Neural cell (in vitro differentiated cells): ENCODE measurements around the gene KMT2B. TPM values are rescaled to one million over a fixed set of nuclear protein-coding genes. Genes with fewer than 3 reads are reported as not detected.

ENCODE experiments used
- H2AFZ ChIP-seq: fragments of 200-600, 300-800 bp; sonication (generic), shearing (Covaris generic); 2 replicates; pipeline ENCODE4 v1.6.0; 2014; ENCODE audit warnings: low read depth, mild to moderate bottlenecking, antibody characterized with exemption, low read length, moderate library complexity
- H3F3A ChIP-seq: fragments of 200-600 bp; shearing (Covaris generic); 2 replicates; pipeline ENCODE4 v1.6.1; 2016; ENCODE audit warnings: mild to moderate bottlenecking, moderate library complexity, mixed read lengths, antibody characterized with exemption, low read length; ENCODE audit not compliant: insufficient read depth, poor library complexity, severe bottlenecking
- H3K27ac ChIP-seq: fragments of 200-600, 300-800 bp; sonication (generic), shearing (Covaris generic); 2 replicates; pipeline ENCODE4 v1.5.1; 2014; ENCODE audit warnings: mild to moderate bottlenecking, low read length, moderate library complexity
- H3K27me3 ChIP-seq: fragments of 300-800, 200-600 bp; sonication (generic), shearing (Covaris generic); 2 replicates; pipeline ENCODE4 v1.6.0; 2014; ENCODE audit warnings: mild to moderate bottlenecking, low read depth, low read length, moderate library complexity; ENCODE audit not compliant: insufficient read depth
- H3K36me3 ChIP-seq: fragments of 300-800, 200-600 bp; sonication (generic), shearing (Covaris generic); 2 replicates; pipeline ENCODE4 v1.5.1; 2014; ENCODE audit warnings: mild to moderate bottlenecking, antibody characterized with exemption, low read length, moderate library complexity; ENCODE audit not compliant: insufficient read depth
- H3K4me2 ChIP-seq: fragments of 300-800, 200-600 bp; sonication (generic), shearing (Covaris generic); 2 replicates; pipeline ENCODE4 v1.6.0; 2014; ENCODE audit warnings: mild to moderate bottlenecking, low read length
- H3K4me3 ChIP-seq: fragments of 300-800, 200-600 bp; sonication (generic), shearing (Covaris generic); 2 replicates; pipeline ENCODE4 v1.5.1; 2014; ENCODE audit warnings: mild to moderate bottlenecking, low read length, moderate library complexity
- H3K79me2 ChIP-seq: fragments of 200-600 bp; shearing (Covaris generic); replicated peaks from 2 replicates; pipeline ENCODE4 v1.6.0; 2014; ENCODE audit warnings: mild to moderate bottlenecking, low read length, moderate library complexity; ENCODE audit not compliant: insufficient read depth
- H3K9ac ChIP-seq: fragments of 300-800, 200-600 bp; sonication (generic), shearing (Covaris generic); 2 replicates; pipeline ENCODE4 v1.6.1; 2016; ENCODE audit warnings: mild to moderate bottlenecking, low read length, mixed read lengths
- H3K9me2 ChIP-seq: fragments of 200-600 bp; shearing (Covaris generic); 2 replicates; pipeline ENCODE4 v1.6.1; 2016; ENCODE audit warnings: mild to moderate bottlenecking, low read length, mixed read lengths; ENCODE audit not compliant: insufficient read depth
- H3K9me3 ChIP-seq: fragments of 200-600, 300-800 bp; sonication (generic), shearing (Covaris generic); 2 replicates; pipeline ENCODE4 v1.6.1; 2016; ENCODE audit warnings: mild to moderate bottlenecking, mixed run types, low read length, moderate library complexity, mixed read lengths
- H4K20me1 ChIP-seq: fragments of 200-600 bp; shearing (Covaris generic); 2 replicates; pipeline ENCODE4 v1.6.1; 2016; ENCODE audit warnings: mild to moderate bottlenecking, mixed run types; ENCODE audit not compliant: insufficient read depth
- EP300 ChIP-seq: fragments of 450-650 bp; conservative IDR thresholded peaks from 2 replicates; pipeline ENCODE4 v1.6.1; 2014; ENCODE audit warnings: antibody characterized with exemption, mild to moderate bottlenecking, moderate library complexity; ENCODE audit not compliant: poor library complexity, severe bottlenecking
- EZH2 ChIP-seq: fragments of 200-600, 300-800 bp; shearing (Covaris generic), sonication (generic); IDR thresholded peaks from 2 replicates; pipeline ENCODE4 v1.6.1; 2014; ENCODE audit warnings: antibody characterized with exemption, low read length, borderline replicate concordance, mild to moderate bottlenecking; ENCODE audit not compliant: insufficient read depth, poor library complexity, severe bottlenecking
- MXI1 ChIP-seq: fragments of 450-650 bp; conservative IDR thresholded peaks from 2 replicates; pipeline ENCODE4 v1.6.1; 2014; ENCODE audit warnings: antibody characterized with exemption, mild to moderate bottlenecking; ENCODE audit not compliant: poor library complexity, severe bottlenecking
- POLR2AphosphoS5 ChIP-seq: IDR thresholded peaks from 2 replicates; pipeline ENCODE4 v1.6.1; 2012
- RAD21 ChIP-seq: fragments of 450-650 bp; conservative IDR thresholded peaks from 2 replicates; pipeline ENCODE4 v1.6.1; 2014; ENCODE audit warnings: antibody characterized with exemption, mild to moderate bottlenecking, moderate library complexity
- REST ChIP-seq: IDR thresholded peaks from 2 replicates; pipeline ENCODE4 v1.6.1; 2012; ENCODE audit warnings: borderline replicate concordance
- SMC3 ChIP-seq: fragments of 450-650 bp; conservative IDR thresholded peaks from 2 replicates; pipeline ENCODE4 v1.6.1; 2014; ENCODE audit warnings: antibody characterized with exemption, mild to moderate bottlenecking, moderate library complexity; ENCODE audit not compliant: poor library complexity
- TAF1 ChIP-seq: IDR thresholded peaks from 2 replicates; pipeline ENCODE4 v1.6.1; 2012; ENCODE audit warnings: low read depth
- polyA plus RNA-seq: library from polyadenylated mRNA; depleted of rRNA; stranded (reverse); fragments of >200 nt; gene quantifications from 2 replicates; pipeline ENCODE4 v1.2.3, GENCODE V29; 2014
- TF ChIP-seq, protein P1 (sequence below): fragments of 450-650 bp; IDR thresholded peaks from 2 replicates; pipeline ENCODE4 v1.5.1; 2014; ENCODE audit warnings: antibody characterized with exemption, mild to moderate bottlenecking, moderate library complexity; ENCODE audit not compliant: poor library complexity, severe bottlenecking

The KMT2B gene
- polyA plus RNA-seq, 1 donor from 2014 or later: 15.8 TPM

GRCh38 chr19:35781650-35782049, 63.8 kb downstream of the KMT2B start:
- H3K36me3 ChIP-seq: no peaks in the 10 kb centered on the region
- H3K9ac ChIP-seq: no peak overlapping the region
- no peak overlapping the region for H3K4me2 ChIP-seq
- no peak overlapping the region for H2AFZ ChIP-seq
- H3K4me3 ChIP-seq: no peak overlapping the region
- peaks cover 15% of the 10 kb centered on the region for H3K79me2 ChIP-seq
- TF ChIP-seq SMC3: no peak
- no peak for TF ChIP-seq RAD21
- TF ChIP-seq TAF1: no peak
- no peak for TF ChIP-seq REST
- TF ChIP-seq EZH2: no peak
- TF ChIP-seq EP300: no peak
- no peak for TF ChIP-seq POLR2AphosphoS5
- TF ChIP-seq, protein P1, sequence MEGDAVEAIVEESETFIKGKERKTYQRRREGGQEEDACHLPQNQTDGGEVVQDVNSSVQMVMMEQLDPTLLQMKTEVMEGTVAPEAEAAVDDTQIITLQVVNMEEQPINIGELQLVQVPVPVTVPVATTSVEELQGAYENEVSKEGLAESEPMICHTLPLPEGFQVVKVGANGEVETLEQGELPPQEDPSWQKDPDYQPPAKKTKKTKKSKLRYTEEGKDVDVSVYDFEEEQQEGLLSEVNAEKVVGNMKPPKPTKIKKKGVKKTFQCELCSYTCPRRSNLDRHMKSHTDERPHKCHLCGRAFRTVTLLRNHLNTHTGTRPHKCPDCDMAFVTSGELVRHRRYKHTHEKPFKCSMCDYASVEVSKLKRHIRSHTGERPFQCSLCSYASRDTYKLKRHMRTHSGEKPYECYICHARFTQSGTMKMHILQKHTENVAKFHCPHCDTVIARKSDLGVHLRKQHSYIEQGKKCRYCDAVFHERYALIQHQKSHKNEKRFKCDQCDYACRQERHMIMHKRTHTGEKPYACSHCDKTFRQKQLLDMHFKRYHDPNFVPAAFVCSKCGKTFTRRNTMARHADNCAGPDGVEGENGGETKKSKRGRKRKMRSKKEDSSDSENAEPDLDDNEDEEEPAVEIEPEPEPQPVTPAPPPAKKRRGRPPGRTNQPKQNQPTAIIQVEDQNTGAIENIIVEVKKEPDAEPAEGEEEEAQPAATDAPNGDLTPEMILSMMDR: no peak
- TF ChIP-seq MXI1: no peak
- no peaks in the 10 kb centered on the region for H4K20me1 ChIP-seq
- H3K27ac ChIP-seq: no peak overlapping the region
- H3F3A ChIP-seq: no peaks in the 10 kb centered on the region
- no peaks in the 10 kb centered on the region for H3K9me2 ChIP-seq
- H3K9me3 ChIP-seq: no peaks in the 10 kb centered on the region
- no peaks in the 10 kb centered on the region for H3K27me3 ChIP-seq

DNA sequence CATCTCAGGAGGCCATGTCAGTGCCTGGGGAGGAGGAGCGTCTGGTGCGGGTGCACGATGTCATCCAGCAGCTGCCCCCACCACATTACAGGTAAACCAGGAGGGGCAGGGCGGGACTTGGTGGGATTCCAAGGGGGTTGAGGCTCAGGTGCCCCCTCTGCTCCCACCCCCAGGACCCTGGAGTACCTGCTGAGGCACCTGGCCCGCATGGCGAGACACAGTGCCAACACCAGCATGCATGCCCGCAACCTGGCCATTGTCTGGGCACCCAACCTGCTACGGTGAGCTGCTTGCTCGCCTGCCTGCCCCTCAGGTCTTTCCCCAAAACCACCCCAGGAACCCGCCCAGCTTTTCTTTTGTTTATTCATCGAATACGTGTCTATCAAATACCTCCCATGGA, 64.8 kb downstream of the KMT2B start:
- no peak overlapping the region for H3K4me3 ChIP-seq
- H3K36me3 ChIP-seq: no peaks in the 10 kb centered on the region
- peaks cover 6% of the 10 kb centered on the region for H3K79me2 ChIP-seq
- H3K27me3 ChIP-seq: no peaks in the 10 kb centered on the region
- TF ChIP-seq TAF1 (no peak), SMC3 (no peak), MXI1 (no peak), REST (no peak), EP300 (no peak), POLR2AphosphoS5 (no peak), EZH2 (no peak), RAD21 (no peak)
- TF ChIP-seq, protein P1: no peak
- H3K9ac ChIP-seq: no peak overlapping the region
- H3F3A ChIP-seq: no peaks in the 10 kb centered on the region
- H3K27ac ChIP-seq: no peak overlapping the region
- no peak overlapping the region for H3K4me2 ChIP-seq
- H4K20me1 ChIP-seq: no peaks in the 10 kb centered on the region
- no peak overlapping the region for H2AFZ ChIP-seq
- H3K9me2 ChIP-seq: no peaks in the 10 kb centered on the region
- no peaks in the 10 kb centered on the region for H3K9me3 ChIP-seq
